Thyroid gland (tissue), 4 donors: ENCODE measurements around the gene POM121L2.

Experiments
- POLR2A ChIP-seq, 2 donors: fragments of 450-650 bp; IDR thresholded peaks; one replicate each; pipeline ENCODE4 v1.6.1; 2017; ENCODE audit warnings: antibody characterized with exemption in 2 of 2, mild to moderate bottlenecking in 2 of 2, moderate library complexity in 1 of 2
- TF ChIP-seq, protein P1 (sequence below), 6 experiments: fragments of 200-600 bp in 3 of 6; fragments of 450-650 bp in 3 of 6; sonication (generic) in 3 of 6; IDR thresholded peaks; one replicate each; pipeline ENCODE4 v1.5.1; 2016 to 2019; ENCODE audit warnings: antibody characterized with exemption in 6 of 6, mild to moderate bottlenecking in 2 of 6, inconsistent platforms in 1 of 6, moderate library complexity in 1 of 6

DNA sequence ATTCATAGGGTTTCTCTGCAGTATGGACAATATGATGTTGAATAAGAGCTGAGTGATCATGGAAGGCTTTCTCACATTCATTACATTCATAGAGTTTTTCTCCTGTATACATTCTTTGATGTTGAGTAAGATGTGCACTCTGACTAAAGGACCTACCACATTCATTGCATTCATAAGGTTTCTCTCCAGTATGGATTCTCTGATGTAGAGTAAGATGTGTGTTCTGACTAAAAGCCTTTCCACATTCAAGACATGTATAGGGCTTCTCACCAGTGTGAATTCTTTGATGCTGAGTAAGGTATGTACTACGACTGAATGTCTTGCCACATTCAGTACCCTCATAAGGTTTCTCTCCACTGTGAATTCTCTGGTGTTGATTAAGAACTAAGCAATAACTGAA is 47.2 kb upstream of the POM121L2 start:
- TF ChIP-seq, protein P1, sequence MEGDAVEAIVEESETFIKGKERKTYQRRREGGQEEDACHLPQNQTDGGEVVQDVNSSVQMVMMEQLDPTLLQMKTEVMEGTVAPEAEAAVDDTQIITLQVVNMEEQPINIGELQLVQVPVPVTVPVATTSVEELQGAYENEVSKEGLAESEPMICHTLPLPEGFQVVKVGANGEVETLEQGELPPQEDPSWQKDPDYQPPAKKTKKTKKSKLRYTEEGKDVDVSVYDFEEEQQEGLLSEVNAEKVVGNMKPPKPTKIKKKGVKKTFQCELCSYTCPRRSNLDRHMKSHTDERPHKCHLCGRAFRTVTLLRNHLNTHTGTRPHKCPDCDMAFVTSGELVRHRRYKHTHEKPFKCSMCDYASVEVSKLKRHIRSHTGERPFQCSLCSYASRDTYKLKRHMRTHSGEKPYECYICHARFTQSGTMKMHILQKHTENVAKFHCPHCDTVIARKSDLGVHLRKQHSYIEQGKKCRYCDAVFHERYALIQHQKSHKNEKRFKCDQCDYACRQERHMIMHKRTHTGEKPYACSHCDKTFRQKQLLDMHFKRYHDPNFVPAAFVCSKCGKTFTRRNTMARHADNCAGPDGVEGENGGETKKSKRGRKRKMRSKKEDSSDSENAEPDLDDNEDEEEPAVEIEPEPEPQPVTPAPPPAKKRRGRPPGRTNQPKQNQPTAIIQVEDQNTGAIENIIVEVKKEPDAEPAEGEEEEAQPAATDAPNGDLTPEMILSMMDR (IDR thresholded peaks at IDR 0.05): no peak
- TF ChIP-seq POLR2A (IDR thresholded peaks at IDR 0.05): no peak
